ENCODE measurements around the gene SYP.
"Not testable (repeated sequence)": the region's sequence is repeated elsewhere in the genome, so short reads cannot be mapped to it uniquely, and the experiment has no call there.

The SYP gene

DNA sequence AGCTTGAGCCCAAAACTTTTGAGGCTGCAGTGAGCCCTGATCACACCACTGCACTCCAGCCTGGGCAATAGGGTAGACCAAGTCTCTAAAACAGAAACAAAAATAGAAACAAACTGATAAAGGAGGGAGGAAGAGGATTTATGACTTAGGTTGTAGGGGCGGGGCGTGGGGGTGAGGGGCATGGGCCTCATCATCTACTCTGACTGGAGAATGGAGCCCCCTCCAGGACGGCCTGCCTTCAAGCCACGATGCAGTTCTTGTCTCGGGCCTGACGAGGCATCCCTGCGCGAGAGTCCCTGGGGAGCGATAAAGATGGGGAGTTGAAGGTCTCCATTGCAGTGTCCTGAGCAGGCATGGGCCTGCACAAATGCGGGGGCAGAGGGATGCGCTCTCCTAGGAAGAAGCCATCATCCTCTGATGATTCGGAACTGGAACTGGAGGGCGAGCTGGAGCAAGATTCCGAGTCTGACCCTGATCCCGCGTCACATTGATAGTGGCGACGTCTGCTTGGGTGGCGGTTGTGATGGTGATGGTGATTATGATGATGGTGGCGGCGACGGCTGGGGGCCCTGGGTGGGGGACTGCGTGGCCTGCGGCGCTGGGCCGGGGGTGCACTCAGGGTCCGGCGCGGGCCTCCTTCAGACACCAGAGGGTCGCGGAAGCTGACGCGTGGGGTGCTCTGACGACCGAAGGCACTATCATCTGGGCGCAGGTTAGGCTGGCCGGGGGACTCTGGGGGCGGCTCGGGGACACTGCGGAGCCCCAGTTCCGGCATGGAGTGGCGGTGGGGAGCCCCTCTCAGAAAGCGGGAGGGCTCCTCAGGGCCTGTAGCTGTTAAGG lies 24.3 kb downstream of the SYP start:
- in situ Hi-C loops (cut with MboI; ENCODE audit: low pct_unique_long_range_greater_than_20kb, low sequenced_read_pairs), result no loop called here
- DNase-seq, result no peak

GRCh38 chrX:49174723-49175122 lies 25.3 kb downstream of the SYP start:
- DNase-seq, result no peak
- in situ Hi-C loops (cut with MboI; ENCODE audit: low pct_unique_long_range_greater_than_20kb, low sequenced_read_pairs), result no loop called here

GRCh38 chrX:49173544-49173943 lies 26.4 kb downstream of the SYP start:
- in situ Hi-C loops (cut with MboI; ENCODE audit: low pct_unique_long_range_greater_than_20kb, low sequenced_read_pairs); DNase-seq: not testable (repeated sequence)

DNA sequence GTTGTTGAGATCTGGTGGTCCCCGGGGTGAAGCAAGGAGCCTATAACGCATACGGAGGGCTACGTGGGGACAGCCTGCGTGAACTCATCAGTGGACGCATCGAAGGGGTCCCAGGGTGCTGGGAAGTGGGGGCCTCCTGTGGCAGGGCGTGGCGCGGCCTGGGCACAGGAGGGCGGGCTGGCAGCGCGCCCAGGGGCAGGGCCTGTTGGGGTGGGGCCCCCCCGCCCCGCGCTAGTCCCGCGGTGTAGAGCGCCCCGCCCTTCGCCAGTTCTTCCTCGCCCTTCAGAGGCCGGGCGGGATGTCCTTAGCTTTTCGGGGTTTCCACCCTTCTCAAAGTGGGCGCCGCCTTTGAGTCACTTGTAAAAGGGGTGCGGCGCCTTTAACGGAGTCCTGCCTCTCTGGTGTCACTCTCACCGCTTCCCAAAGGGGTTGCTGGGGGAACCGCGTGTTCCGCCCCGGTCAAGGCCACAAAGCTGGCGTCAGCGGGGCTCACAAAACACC lies 27.7 kb downstream of the SYP start:
- DNase-seq, result peak; percentile 76
- in situ Hi-C loops (cut with MboI; ENCODE audit: low pct_unique_long_range_greater_than_20kb, low sequenced_read_pairs), result no loop called here

DNA sequence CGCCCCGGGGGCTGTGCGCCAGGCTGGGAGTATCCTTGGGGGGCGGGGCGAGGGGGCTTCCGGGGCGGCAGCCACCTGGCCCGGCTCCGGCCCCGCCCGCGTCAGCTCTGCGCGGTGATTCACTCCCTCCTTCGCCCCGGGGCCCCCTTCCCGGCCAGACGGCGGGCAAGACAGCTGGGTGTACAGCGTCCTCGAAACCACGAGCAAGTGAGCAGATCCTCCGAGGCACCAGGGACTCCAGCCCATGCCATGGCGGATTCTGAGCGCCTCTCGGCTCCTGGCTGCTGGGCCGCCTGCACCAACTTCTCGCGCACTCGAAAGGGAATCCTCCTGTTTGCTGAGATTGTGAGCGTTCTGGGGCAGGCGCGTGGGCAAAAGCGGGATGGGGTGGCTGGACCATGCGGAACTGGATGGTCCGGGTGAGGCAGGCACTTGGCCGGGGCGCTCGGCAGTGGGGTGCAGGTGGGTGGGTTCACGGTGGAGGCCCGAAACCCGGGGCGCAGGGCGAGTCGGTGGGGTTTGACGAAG lies 28.2 kb downstream of the SYP start, which contains the start of gene PLP2:
TSS of gene PLP2 (plus strand) at position 147 of the 528 bp plus-strand sequence. CDS start at position 250, 103 bp downstream.
- peak; percentile 52 for DNase-seq
- in situ Hi-C loops (cut with MboI; ENCODE audit: low pct_unique_long_range_greater_than_20kb, low sequenced_read_pairs), result no loop called here

GRCh38 chrX:49167740-49168108 lies 32.3 kb downstream of the SYP start:
- in situ Hi-C loops (cut with MboI; ENCODE audit: low pct_unique_long_range_greater_than_20kb, low sequenced_read_pairs), result no loop called here
- DNase-seq, result no peak

- DNase-seq, result peak; percentile 96
- in situ Hi-C loops (cut with MboI; ENCODE audit: low pct_unique_long_range_greater_than_20kb, low sequenced_read_pairs), result no loop called here
These were observed 32.9 kb downstream of the SYP start for GRCh38 chrX:49166914-49167739.

DNA sequence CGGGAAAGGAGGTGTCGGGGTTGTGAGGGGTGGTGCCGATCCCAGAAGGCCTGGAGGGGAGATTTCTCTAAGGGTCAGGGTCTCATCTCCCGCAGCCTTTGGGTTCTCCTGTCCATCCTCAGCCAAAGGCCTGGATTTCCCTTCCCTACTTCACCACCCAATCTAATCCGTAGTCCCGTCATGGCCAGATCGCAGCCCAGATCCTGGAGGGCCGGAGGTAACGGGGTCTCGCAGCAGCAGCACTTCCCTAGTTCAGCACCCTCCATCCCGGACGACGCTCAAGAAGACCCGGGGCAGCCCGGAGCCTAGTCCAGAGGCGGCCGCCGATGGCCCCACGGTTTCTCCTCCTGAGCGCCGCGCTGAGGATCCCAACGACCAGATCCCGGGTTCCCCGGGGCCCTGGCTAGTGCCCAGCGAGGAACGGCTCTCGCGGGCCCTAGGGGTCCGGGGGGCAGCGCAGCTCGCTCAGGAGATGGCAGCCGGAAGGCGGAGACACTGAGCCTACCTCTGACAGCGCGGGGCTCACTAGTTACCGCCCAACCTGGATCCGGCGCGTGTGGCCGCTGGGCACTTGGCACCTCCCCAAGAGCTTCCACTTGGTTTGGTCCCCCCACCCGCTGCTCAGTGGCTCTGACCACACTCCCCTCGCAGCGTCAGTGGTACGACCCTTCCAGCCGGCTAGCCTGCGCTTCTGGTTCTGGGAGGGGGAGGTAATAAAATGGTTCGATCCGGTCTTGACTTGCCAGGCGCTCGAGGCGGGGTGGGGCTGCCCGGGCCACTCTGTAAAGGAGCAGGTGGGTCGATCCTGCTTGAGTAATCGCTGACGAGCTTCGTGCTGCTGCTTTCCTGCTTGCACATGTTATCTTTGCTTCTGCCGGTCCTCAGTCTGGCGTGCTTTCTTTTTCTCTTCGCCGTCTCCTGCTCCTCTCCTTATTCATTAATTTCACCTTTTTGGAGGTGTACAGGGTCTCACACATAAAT lies 33.8 kb downstream of the SYP start:
- DNase-seq, result peak; percentile 97
- in situ Hi-C loops (cut with MboI; ENCODE audit: low pct_unique_long_range_greater_than_20kb, low sequenced_read_pairs), result no loop called here

DNA sequence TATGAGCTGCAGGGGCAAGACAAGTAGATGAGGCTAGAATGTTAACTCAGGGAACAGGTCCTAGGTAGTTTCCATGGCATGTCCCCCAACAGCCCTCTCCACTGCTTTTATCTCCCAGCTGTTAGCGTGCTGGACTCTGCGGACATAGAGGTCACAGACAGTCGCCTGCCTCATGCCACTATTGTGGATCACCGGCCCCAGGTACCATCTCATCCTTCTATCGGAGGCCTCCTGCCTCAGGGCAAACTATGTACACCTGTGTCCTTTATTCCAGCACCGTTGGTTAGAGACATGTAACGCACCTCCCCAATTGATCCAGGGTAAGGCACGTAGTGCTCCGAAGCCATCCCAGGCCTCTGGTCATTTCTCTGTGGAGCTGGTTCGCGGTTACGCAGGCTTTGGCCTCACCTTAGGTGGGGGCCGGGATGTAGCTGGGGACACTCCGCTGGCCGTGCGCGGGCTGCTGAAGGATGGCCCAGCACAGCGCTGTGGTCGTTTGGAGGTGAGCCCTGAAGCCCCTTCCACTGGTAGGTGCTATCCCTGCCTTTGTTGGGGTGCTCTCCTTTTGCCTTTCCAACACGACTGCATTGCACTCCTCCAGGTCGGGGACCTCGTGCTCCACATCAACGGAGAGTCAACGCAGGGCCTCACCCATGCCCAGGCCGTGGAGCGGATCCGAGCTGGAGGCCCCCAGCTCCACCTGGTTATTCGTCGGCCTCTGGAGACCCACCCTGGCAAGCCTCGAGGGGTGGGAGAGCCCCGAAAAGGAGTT lies 35.2 kb downstream of the SYP start:
- in situ Hi-C loops (cut with MboI; ENCODE audit: low pct_unique_long_range_greater_than_20kb, low sequenced_read_pairs), result no loop called here
- no peak for DNase-seq

- in situ Hi-C loops (cut with MboI; ENCODE audit: low pct_unique_long_range_greater_than_20kb, low sequenced_read_pairs), result no loop called here
- peak; percentile 96 for DNase-seq
These were observed 36.2 kb downstream of the SYP start for GRCh38 chrX:49163555-49164419.

GRCh38 chrX:49162620-49163019 lies 37.4 kb downstream of the SYP start, which contains the start of gene MAGIX:
MAGIX (plus strand) TSS chrX:49162758; CDS start chrX:49162890, 132 bp downstream.
- in situ Hi-C loops (cut with MboI; ENCODE audit: low pct_unique_long_range_greater_than_20kb, low sequenced_read_pairs), result no loop called here
- DNase-seq, result no peak

DNA sequence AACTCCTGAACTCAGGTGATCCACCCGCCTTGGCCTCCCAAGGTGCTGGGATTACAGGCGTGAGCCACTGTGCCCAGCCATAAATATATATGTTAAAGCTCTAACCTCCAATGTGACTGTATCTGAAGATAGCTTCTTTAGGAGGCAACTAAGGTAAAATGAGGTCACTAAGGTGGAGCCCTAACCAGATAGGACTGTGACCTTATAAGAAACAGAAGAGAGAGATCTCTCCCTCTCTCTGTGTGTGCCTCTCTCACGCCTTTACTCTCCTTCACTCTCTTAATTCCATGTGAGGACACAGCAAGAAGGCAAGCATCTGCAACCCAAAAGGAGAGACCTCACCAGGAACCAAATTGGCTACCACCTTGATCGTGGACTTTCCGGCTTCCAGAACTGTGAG lies 38.4 kb downstream of the SYP start:
- in situ Hi-C loops (cut with MboI; ENCODE audit: low pct_unique_long_range_greater_than_20kb, low sequenced_read_pairs), result no loop called here
- DNase-seq, result no peak

DNA sequence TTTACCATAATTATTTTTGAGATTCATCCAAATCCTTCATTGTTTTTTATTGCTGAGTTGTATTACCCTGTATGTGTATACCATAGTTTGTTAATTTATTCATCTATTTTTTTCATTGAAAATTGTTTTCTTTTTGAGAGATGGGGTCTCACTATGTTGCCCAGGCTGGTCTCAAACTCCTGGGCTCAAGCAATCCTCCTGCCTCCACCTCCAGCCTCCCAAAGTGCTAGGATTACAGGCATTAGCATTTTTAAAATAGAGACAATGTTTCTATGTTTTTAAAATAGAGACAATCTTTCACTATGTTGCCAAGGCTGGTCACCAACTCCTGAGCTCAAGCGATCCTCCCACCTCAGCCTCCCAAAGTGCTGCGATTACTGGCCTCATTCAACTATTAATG lies 39.1 kb downstream of the SYP start:
- no peak for DNase-seq
- in situ Hi-C loops (cut with MboI; ENCODE audit: low pct_unique_long_range_greater_than_20kb, low sequenced_read_pairs), result no loop called here

- in situ Hi-C loops (cut with MboI; ENCODE audit: low pct_unique_long_range_greater_than_20kb, low sequenced_read_pairs), result no loop called here
- no peak for DNase-seq
These were observed 42.8 kb downstream of the SYP start for GRCh38 chrX:49157194-49157593.

DNA sequence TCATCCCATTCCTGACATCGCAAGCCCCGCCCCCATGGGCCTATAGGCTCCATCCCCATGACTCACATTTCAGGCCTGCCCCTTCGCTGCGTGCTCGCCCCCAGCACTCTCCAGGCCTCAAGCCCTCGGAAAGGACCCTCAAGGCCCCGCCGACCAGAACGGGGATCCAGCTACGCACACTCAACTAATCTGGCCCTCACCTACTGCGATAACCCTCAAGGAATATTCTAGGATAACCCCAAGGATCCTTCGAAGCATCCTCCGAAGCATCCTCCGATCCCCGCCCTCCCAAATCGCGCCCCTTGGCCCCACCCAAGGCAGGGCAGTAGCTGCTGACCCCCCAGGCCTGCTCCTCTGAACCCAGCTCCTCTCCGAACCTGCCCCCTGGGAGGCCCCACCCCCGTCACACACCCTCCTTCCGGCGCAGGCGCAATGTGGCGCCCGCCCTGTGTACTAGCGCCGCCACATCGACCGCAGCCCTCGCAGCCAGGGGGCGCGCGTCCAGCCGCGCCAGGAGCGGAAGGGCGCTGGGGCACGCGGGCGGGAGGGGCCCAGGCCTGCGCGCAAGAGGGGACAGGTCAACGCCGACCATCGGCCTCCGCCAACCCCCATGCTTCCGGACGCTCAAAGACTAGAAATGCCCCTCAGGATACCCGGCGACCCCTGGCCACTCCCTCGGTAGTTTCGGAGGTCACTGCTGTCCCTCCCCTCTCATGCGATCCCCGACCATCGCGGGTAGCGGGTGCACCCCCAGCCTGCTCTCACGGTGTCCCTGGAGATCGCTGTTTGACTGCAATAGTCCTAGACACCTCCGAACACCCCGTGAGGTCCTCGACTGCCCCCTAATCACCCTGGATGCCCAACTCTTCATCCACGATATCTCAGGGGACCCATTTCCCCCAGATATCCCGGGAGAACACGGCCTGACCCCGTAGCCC lies 43.8 kb downstream of the SYP start:
- in situ Hi-C loops (cut with MboI; ENCODE audit: low pct_unique_long_range_greater_than_20kb, low sequenced_read_pairs), result no loop called here
- peak; percentile 89 for DNase-seq

DNA sequence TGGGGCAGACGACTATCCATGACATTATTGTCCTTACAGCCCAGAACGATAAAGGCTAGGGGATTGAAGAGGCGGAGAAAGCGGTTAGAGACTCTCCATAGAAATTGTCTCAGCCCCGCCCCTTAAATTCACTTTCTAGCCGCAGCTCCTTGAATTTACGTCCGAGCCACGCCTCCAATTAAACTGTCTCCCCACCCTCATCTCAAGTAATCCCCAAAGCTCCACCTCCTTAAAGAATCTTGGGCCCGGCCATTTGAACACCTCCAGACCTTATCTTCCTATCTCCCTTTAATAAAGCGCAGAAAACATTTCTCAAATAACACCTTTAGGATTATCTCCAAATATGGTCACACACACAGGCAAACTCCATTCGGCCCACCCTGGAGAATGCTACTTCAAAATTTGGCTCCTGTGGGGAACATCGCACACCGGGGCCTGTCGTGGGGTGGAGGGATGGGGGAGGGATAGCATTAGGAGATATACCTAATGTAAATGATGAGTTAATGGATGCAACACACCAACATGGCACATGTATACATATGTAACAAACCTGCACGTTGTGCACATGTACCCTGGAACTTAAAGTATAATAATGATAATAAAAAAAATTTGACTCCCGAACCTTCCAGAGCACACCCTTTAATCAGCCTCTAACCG lies 44.6 kb downstream of the SYP start:
- in situ Hi-C loops (cut with MboI; ENCODE audit: low pct_unique_long_range_greater_than_20kb, low sequenced_read_pairs), result no loop called here
- DNase-seq, result peak; percentile 92
